ENCODE results near the gene PDC.
A peak's percentile ranks its signal among the peaks of the same experiment; 100 is the strongest.

The PDC gene

DNA sequence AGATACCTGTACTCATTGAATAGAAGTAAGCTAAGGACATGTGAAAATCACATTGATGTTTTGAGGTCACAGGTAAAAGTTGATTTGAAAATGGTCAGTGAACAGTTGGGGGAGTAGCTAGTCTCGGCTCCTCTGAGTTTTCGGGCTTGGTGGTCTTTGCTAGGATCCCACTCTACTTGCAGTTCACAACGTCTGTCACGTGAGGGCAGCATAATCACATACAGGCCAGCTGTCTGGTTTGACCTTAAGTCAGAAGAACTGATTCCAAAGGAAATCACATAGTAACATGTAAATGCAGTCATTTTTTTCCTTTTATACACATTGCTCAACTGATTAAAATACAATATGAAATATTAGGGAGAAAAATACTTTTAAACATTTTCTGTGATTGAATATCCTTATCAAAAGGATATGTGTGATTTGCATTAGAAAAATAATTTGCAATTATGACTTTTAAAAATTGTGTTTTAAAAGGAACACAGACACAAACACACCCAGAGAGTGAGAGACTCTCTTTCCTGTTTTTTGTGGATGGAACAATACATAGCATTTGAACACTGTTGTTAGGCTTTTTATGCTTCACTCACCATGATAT lies 21.8 kb upstream of the PDC start:
- no peaks in the 10 kb centered on the region for H3F3A ChIP-seq (ENCODE audit: low read depth)
- TF ChIP-seq EZH2phosphoT487 (IDR thresholded peaks at IDR 0.05; ENCODE audit: borderline replicate concordance) (no peak), CTCF (conservative IDR thresholded peaks at IDR 0.05; ENCODE audit: low read length) (peak; percentile 97)
- H4K20me1 ChIP-seq (ENCODE audit: insufficient read depth, low read length, poor library complexity, severe bottlenecking), result no peaks in the 10 kb centered on the region
- peak overlapping the region; percentile 70; the same call in 1 of the 2 replicates for H2AFZ ChIP-seq (ENCODE audit: low read length)
- H3K4me2 ChIP-seq (ENCODE audit: low read depth, low read length, poor library complexity, severe bottlenecking), result no peak overlapping the region
- H3K9me2 ChIP-seq (replicated peaks; ENCODE audit: low read depth, low read length), result no peaks in the 10 kb centered on the region
- no peaks in the 10 kb centered on the region for H3K9me3 ChIP-seq (ENCODE audit: insufficient read depth, low read depth, low read length)
- H3K27me3 ChIP-seq (ENCODE audit: insufficient read depth, low read length, poor library complexity, severe bottlenecking), result no peaks in the 10 kb centered on the region
- no peak overlapping the region for H3K9ac ChIP-seq (ENCODE audit: low read depth, low read length, poor library complexity, severe bottlenecking)
- no peaks in the 10 kb centered on the region for H3K36me3 ChIP-seq (ENCODE audit: insufficient read depth, low read length)
- H3K79me2 ChIP-seq (ENCODE audit: insufficient read depth, low read length), result no peaks in the 10 kb centered on the region
- H3K4me3 ChIP-seq (ENCODE audit: low read length, poor library complexity, severe bottlenecking), result no peak overlapping the region
- H3K4me1 ChIP-seq (ENCODE audit: insufficient read depth, low read length, poor library complexity, severe bottlenecking), result no peaks in the 10 kb centered on the region

GRCh38 chr1:186481303-186481888 lies 20.5 kb upstream of the PDC start:
- Histone ChIP-seq H3F3A (ENCODE audit: low read depth) (no peaks in the 10 kb centered on the region), H3K27me3 (ENCODE audit: insufficient read depth, low read length, poor library complexity, severe bottlenecking) (no peaks in the 10 kb centered on the region), H4K20me1 (ENCODE audit: insufficient read depth, low read length, poor library complexity, severe bottlenecking) (no peaks in the 10 kb centered on the region), H3K9me2 (replicated peaks; ENCODE audit: low read depth, low read length) (no peaks in the 10 kb centered on the region), H3K9ac (ENCODE audit: low read depth, low read length, poor library complexity, severe bottlenecking) (no peak overlapping the region), H3K4me2 (ENCODE audit: low read depth, low read length, poor library complexity, severe bottlenecking) (no peak overlapping the region), H3K79me2 (ENCODE audit: insufficient read depth, low read length) (no peaks in the 10 kb centered on the region), H3K9me3 (ENCODE audit: insufficient read depth, low read depth, low read length) (no peaks in the 10 kb centered on the region), H3K4me3 (ENCODE audit: low read length, poor library complexity, severe bottlenecking) (no peak overlapping the region), H3K4me1 (ENCODE audit: insufficient read depth, low read length, poor library complexity, severe bottlenecking) (no peaks in the 10 kb centered on the region), H3K36me3 (ENCODE audit: insufficient read depth, low read length) (no peaks in the 10 kb centered on the region), H2AFZ (ENCODE audit: low read length) (no peak overlapping the region)
- TF ChIP-seq CTCF (conservative IDR thresholded peaks at IDR 0.05; ENCODE audit: low read length) (no peak), EZH2phosphoT487 (IDR thresholded peaks at IDR 0.05; ENCODE audit: borderline replicate concordance) (no peak)

DNA sequence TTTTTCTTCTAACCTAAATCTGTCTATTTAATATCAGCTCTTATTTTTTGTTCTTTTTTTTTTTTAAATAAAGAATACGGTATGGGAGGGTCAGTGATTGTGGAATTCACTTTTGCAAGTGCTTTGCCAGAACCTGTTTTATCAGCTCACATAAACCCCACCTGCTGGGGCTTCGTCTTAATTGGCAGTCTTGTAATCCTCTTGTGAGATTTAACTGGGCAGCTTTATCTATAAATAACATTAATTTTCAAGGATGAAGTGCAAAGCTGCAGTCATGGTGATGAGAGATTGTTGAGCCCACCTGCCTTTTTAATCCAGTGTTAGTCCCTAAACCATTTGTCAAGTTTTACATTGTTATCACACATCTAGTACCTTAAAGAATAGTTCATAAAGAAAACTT lies 18.2 kb upstream of the PDC start:
- H3K9ac ChIP-seq (ENCODE audit: low read depth, low read length, poor library complexity, severe bottlenecking), result no peak overlapping the region
- no peaks in the 10 kb centered on the region for H3K27me3 ChIP-seq (ENCODE audit: insufficient read depth, low read length, poor library complexity, severe bottlenecking)
- no peaks in the 10 kb centered on the region for H3K79me2 ChIP-seq (ENCODE audit: insufficient read depth, low read length)
- no peak overlapping the region for H3K4me3 ChIP-seq (ENCODE audit: low read length, poor library complexity, severe bottlenecking)
- no peaks in the 10 kb centered on the region for H3K4me1 ChIP-seq (ENCODE audit: insufficient read depth, low read length, poor library complexity, severe bottlenecking)
- no peaks in the 10 kb centered on the region for H3K9me2 ChIP-seq (replicated peaks; ENCODE audit: low read depth, low read length)
- no peak overlapping the region for H3K4me2 ChIP-seq (ENCODE audit: low read depth, low read length, poor library complexity, severe bottlenecking)
- TF ChIP-seq EZH2phosphoT487 (IDR thresholded peaks at IDR 0.05; ENCODE audit: borderline replicate concordance), result no peak
- TF ChIP-seq CTCF (conservative IDR thresholded peaks at IDR 0.05; ENCODE audit: low read length), result no peak
- H2AFZ ChIP-seq (ENCODE audit: low read length), result no peak overlapping the region
- H4K20me1 ChIP-seq (ENCODE audit: insufficient read depth, low read length, poor library complexity, severe bottlenecking), result no peaks in the 10 kb centered on the region
- H3K9me3 ChIP-seq (ENCODE audit: insufficient read depth, low read depth, low read length), result no peaks in the 10 kb centered on the region
- H3F3A ChIP-seq (ENCODE audit: low read depth), result no peaks in the 10 kb centered on the region
- no peaks in the 10 kb centered on the region for H3K36me3 ChIP-seq (ENCODE audit: insufficient read depth, low read length)

Data from Loucy (cell line).